Panc1 (cell line): ENCODE measurements around the gene GBA3. TPM values are rescaled to one million over a fixed set of nuclear protein-coding genes. Genes with fewer than 3 reads are reported as not detected.

Experiments used
- ATAC-seq: fragments of 200-7000 bp; cut with Tn5 transposase; 2 replicates; pipeline ENCODE4 v1.9.1; 2020; ENCODE audit warnings: mild to moderate bottlenecking, moderate library complexity
- BruUV-seq: library from RNA; stranded (reverse); fragments of 400-500 nt; replicated peaks from 2 replicates; lab custom pipeline; 2021; lab: Mats Ljungman, UMichigan
- CTCF ChIA-PET: fragments of 300-600 bp; sonication (Branson Sonifier 250); formaldehyde crosslinking; loops from one replicate; lab custom pipeline; 2022; ENCODE audit warnings: antibody characterized with exemption; lab: Charles Lee
- POLR2A ChIA-PET: fragments of 300-600 bp; sonication (Branson Sonifier 250); formaldehyde crosslinking; loops from one replicate; lab custom pipeline; 2022; ENCODE audit warnings: antibody characterized with exemption; lab: Charles Lee
- DNase-seq: peaks from one replicate; pipeline ENCODE4 v3.0.0-alpha.2; 2010; ENCODE audit warnings: low read depth, low spot score
- H3K27ac ChIP-seq: 2 replicates; pipeline ENCODE4 v1.5.1; 2011; ENCODE audit warnings: mild to moderate bottlenecking, low read length, inconsistent platforms
- H3K27me3 ChIP-seq: fragments of 200-500 bp; sonication (Bioruptor generic); 2 replicates; pipeline ENCODE4 v1.6.0; 2014; ENCODE audit warnings: low read length, inconsistent platforms; ENCODE audit not compliant: control insufficient read depth, insufficient read depth
- H3K36me3 ChIP-seq: fragments of 200-500 bp; sonication (Bioruptor generic); 2 replicates; pipeline ENCODE4 v1.5.1; 2014; ENCODE audit warnings: inconsistent platforms, mild to moderate bottlenecking, low read length, moderate library complexity; ENCODE audit not compliant: control insufficient read depth, insufficient read depth
- H3K4me1 ChIP-seq: 2 replicates; pipeline ENCODE4 v1.5.1; 2011; ENCODE audit warnings: inconsistent platforms, mild to moderate bottlenecking, low read length, moderate library complexity; ENCODE audit not compliant: control insufficient read depth, insufficient read depth
- H3K4me3 ChIP-seq, 2 experiments: 2 replicates each; pipeline ENCODE4 v1.5.1; 2011 to 2012; ENCODE audit warnings: low read depth in 2 of 2, low read length in 2 of 2, mild to moderate bottlenecking in 2 of 2, inconsistent platforms in 1 of 2, moderate library complexity in 1 of 2
- H3K9me3 ChIP-seq: fragments of 200-500 bp; sonication (Bioruptor generic); 2 replicates; pipeline ENCODE4 v1.5.1; 2014; ENCODE audit warnings: low read depth, mild to moderate bottlenecking, inconsistent platforms, low read length, moderate library complexity; ENCODE audit not compliant: control insufficient read depth, insufficient read depth
- CTCF ChIP-seq: fragments of 450-650 bp; IDR thresholded peaks from 2 replicates; pipeline ENCODE4 v1.5.1; 2017; ENCODE audit warnings: mild to moderate bottlenecking
- POLR2AphosphoS5 ChIP-seq: IDR thresholded peaks from 2 replicates; pipeline ENCODE4 v1.6.1; 2012; ENCODE audit warnings: mild to moderate bottlenecking, low read depth, low read length, moderate library complexity
- REST ChIP-seq, 2 experiments: IDR thresholded peaks; 2 replicates each; pipeline ENCODE4 v1.6.1; 2011 to 2012; ENCODE audit warnings: low read depth in 2 of 2, control low read depth in 1 of 2, low read length in 1 of 2, mild to moderate bottlenecking in 1 of 2, moderate library complexity in 1 of 2; ENCODE audit not compliant: insufficient read depth in 1 of 2
- SIN3A ChIP-seq: IDR thresholded peaks from 2 replicates; pipeline ENCODE4 v1.6.1; 2012; ENCODE audit warnings: low read depth, mild to moderate bottlenecking, low read length, moderate library complexity, borderline replicate concordance; ENCODE audit not compliant: insufficient read depth
- TCF7L2 ChIP-seq: IDR thresholded peaks from 2 replicates; pipeline ENCODE4 v1.6.1; 2011; ENCODE audit warnings: mild to moderate bottlenecking, low read depth, low read length, inconsistent platforms
- in situ Hi-C: cut with HindIII; loops from 2 replicates; pipeline ENCODE4 v1.10.0; 2016; ENCODE audit warnings: low sequenced_read_pairs, low pct_unique_long_range_greater_than_20kb
- intact Hi-C: fragments of 100-400 bp; cut with micrococcal nuclease; formaldehyde crosslinking; loops from one replicate; pipeline ENCODE4 v1.10.0; 2022; ENCODE audit not compliant: unreplicated experiment
- total RNA-seq: library from RNA; stranded (reverse); gene quantifications from one replicate; pipeline ENCODE4 v1.2.1, GENCODE V29; 2021; ENCODE audit not compliant: unreplicated experiment

Gene GBA3
- total RNA-seq, 1 experiment from 2014 or later = not detected

GRCh38 chr4:22695029-22695428, 2.3 kb downstream of the GBA3 start:
- no peak for DNase-seq
- no peaks in the 10 kb centered on the region for H3K9me3 ChIP-seq
- H3K27ac ChIP-seq = no peak overlapping the region
- TF ChIP-seq POLR2AphosphoS5 (no peak), REST (IDR thresholded peaks at IDR 0.05; ENCODE audit: insufficient read depth in 1 of 2, low read depth in 2 of 2, low read length in 1 of 2) (no peak), SIN3A (no peak), CTCF (no peak), TCF7L2 (no peak)
- intact Hi-C loops (no loop called here), in situ Hi-C loops (no loop called here)
- ChIA-PET POLR2A (no interaction called here), CTCF (no interaction called here)
- no peak for ATAC-seq
- H3K27me3 ChIP-seq = no peaks in the 10 kb centered on the region
- no TSS peak for BruUV-seq
- H3K36me3 ChIP-seq = no peaks in the 10 kb centered on the region
- H3K4me1 ChIP-seq = no peaks in the 10 kb centered on the region
- H3K4me3 ChIP-seq = no peak overlapping the region

- no TSS peak for BruUV-seq
- intact Hi-C loops (no loop called here), in situ Hi-C loops (no loop called here)
- ATAC-seq (no peak), DNase-seq (no peak)
- Histone ChIP-seq H3K36me3 (no peaks in the 10 kb centered on the region), H3K9me3 (no peaks in the 10 kb centered on the region), H3K4me3 (no peak overlapping the region), H3K4me1 (no peaks in the 10 kb centered on the region), H3K27ac (no peak overlapping the region), H3K27me3 (no peaks in the 10 kb centered on the region)
- CTCF ChIA-PET = no interaction called here
- TF ChIP-seq REST (IDR thresholded peaks at IDR 0.05; ENCODE audit: insufficient read depth in 1 of 2, low read depth in 2 of 2, low read length in 1 of 2) (no peak), SIN3A (no peak), CTCF (no peak), POLR2AphosphoS5 (no peak), TCF7L2 (no peak)
- POLR2A ChIA-PET = no interaction called here
Measured at GRCh38 chr4:22695917-22696316, 3.2 kb downstream of the GBA3 start.
